K562 (cell line): ENCODE data around the gene C2orf76.

Experiments
- CREB1 ChIP-seq, 2 experiments: sonication (generic) in 1 of 2; formaldehyde crosslinking in 1 of 2; IDR thresholded peaks; 2 replicates each; pipeline versions ENCODE4 v1.6.1 to v1.8.0; 2012 to 2022; ENCODE audit warnings: inconsistent platforms in 1 of 2, mild to moderate bottlenecking in 1 of 2, missing genetic modification reagents in 1 of 2, moderate library complexity in 1 of 2
- EZH2 ChIP-seq: IDR thresholded peaks from 2 replicates; pipeline ENCODE4 v1.6.1; 2012; ENCODE audit warnings: low read depth, mild to moderate bottlenecking, inconsistent platforms, low read length, borderline replicate concordance
- JUN ChIP-seq, 2 experiments: sonication (generic) in 1 of 2; formaldehyde crosslinking in 1 of 2; IDR thresholded peaks; 2 replicates each; pipeline versions ENCODE4 v1.6.1 to v1.8.0; 2012 to 2022; ENCODE audit warnings: borderline replicate concordance in 2 of 2, mild to moderate bottlenecking in 2 of 2, improper control_type of control experiment in 1 of 2, low read depth in 1 of 2, low read length in 1 of 2, missing genetic modification reagents in 1 of 2
- KAT7 ChIP-seq: sonication (generic); formaldehyde crosslinking; IDR thresholded peaks from 2 replicates; pipeline ENCODE4 v1.8.0; 2022; ENCODE audit warnings: missing genetic modification reagents, mild to moderate bottlenecking, borderline replicate concordance

DNA sequence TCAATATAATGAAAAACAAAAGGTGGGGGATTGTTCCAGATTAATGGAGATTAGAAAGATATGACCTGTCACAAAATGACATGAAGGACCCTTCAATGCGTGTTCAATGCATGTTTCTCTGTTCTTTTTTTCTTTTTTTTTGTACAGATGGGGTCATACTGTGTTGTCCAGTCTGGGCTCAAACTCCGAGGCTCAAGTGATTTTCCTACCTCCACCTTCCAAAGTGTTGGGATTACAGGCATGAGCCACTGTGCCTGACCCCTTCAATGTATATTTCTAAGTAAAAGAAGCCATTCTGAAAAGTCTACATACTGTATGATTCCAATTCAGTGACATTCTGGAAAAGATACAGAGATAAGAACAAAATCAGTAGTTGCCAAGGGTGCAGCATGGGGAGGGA, 32.8 kb downstream of the C2orf76 start:
- TF ChIP-seq EZH2 (no peak), JUN (IDR thresholded peaks at IDR 0.05; ENCODE audit: borderline replicate concordance, low read depth, low read length) (no peak), JUN (CRISPR knock-in tag; IDR thresholded peaks at IDR 0.05; ENCODE audit: borderline replicate concordance) (no peak), KAT7 (no peak), CREB1 (IDR thresholded peaks at IDR 0.05) (no peak), CREB1 (CRISPR knock-in tag; IDR thresholded peaks at IDR 0.05) (no peak)
